HG02938 (cell line): ENCODE data around the gene USP33.
"Not testable (repeated sequence)": the region's sequence is repeated elsewhere in the genome, so short reads cannot be mapped to it uniquely, and the experiment has no call there.

ENCODE experiments used
- ATAC-seq: cut with Tn5 transposase; IDR thresholded peaks from one replicate; pipeline ENCODE4 v1.9.1; 2021; ENCODE audit warnings: mild to moderate bottlenecking, moderate library complexity; ENCODE audit not compliant: unreplicated experiment

USP33 gene

GRCh38 chr1:77759071-77760028 is at the start of gene USP33:
Gene USP33 (minus strand): TSS chr1:77759852. CDS start chr1:77741697, 18,155 bp downstream.
- peak; percentile 90 for ATAC-seq

DNA sequence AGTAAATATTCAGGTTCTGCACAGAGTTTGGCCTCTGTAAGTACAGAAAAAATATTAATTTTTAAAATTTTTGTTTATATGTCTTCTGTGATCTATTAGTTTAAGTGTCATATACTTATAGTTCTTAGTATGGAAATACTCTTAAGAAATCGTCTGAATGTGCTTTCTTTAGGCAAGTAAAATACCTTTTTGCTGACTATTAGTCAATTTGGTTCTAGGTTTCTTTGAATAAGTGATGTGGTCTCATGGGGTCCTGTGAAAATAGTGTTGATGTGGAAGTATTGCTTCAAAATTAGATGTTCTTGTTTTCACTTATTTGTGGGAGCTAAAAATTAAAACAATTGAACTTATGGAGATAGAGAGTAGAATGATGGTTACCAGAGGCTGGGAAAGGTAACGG is 43.7 kb upstream of the USP33 start:
- no peak for ATAC-seq

GRCh38 chr1:77802026-77802425 is 42.4 kb upstream of the USP33 start:
- no peak for ATAC-seq

GRCh38 chr1:77797991-77798390 is 38.3 kb upstream of the USP33 start:
- ATAC-seq: no peak

DNA sequence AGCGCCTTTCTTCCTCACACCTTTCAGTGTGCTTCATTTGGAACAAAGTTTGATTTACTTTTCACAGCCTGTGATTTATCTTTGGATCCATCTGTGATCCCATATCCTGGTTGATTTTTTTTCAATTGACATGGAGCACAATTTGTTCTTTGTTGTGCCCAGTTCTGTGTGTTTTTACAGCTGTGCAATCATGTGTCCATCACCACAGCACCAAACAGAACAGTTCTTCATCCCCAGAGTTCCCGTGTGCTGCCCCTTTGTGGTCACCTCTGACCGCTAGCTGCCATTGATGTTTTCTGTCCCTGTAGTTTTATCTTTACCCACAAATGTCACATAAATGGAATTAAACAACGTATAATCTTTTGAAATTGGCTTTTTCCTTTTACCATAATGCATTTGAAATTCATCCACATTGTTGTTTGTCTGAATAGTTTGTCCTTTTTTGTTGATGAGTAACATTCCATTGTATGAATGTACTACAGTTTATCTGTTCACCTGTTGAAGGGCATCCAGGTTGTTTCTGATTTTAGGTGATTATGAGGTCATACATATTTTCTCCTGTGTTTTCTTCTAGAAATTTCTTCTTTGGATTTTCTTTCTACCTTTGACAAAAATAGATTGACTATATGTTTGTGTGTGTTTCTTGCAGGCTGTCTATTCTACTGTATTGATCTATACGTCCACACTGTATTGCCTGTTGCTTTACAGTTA is 37.2 kb upstream of the USP33 start:
- no peak for ATAC-seq

DNA sequence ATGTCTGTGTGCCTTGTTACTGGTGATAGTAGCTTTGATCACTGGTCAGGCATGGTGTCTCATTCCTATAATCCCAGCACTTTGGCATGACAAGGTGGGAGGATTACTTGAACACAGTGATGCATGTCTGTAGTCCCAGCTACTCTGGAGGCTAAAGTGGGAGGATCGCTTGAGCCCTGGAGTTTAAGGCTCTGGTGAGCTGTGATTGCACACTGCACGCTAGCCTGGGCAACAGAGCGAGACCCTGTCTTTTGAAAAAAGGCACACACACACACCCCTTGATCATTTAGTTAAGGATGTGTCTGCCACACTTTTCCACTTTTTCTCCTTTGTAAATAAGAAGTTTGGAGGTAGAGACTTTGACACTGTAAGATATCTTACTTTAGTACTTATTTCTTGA is 34.9 kb upstream of the USP33 start:
- ATAC-seq: no peak

DNA sequence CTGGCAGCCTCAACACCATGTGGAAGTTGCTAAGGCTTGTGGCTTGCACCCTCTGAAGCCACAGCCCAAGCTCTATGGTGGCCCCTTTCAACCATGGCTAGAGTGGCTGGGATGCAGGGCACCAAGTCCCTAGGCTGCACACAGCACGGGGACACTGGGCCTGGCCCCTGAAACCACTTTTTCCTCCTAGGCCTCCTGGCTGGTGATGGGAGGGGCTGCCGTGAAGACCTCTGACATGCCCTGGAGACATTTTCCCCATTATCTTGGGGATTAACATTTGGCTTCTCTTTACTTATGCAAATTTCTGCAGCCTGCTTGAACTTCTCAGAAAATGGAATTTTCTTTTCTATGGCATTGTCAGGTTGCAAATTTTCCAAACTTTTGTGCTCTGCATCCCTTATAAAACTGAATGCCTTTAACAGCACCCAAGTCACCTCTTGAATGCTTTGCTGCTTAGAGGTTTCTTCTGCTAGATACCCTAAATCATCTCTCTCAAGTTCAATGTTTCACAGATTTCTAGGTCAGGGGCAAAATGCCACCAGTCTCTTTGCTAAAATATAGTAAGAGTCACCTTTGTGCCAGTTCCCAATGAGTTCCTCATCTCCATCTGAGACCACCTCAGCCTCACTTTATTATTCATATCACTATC is 26.6 kb upstream of the USP33 start:
- ATAC-seq: not testable (repeated sequence)

DNA sequence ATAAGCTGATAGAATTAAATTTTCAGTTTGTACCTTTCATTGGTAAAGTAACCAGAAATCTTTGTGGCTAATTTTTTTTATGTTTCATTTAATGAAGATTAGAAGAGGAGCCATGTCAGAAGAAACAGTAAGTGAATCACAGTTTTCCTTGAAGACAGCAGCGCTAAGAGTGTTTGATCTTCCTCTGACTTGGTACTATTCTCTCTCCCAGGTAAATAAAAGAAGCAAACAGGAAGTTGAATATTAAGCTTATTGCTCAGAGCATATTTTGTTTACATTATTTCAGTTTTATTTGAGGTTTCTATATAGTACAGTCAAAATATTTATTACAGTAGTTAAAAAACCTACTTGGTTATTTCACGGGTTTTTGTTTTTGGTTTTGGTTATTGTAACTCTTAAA is 23.5 kb upstream of the USP33 start:
- no peak for ATAC-seq

GRCh38 chr1:77781683-77782082 is 22.0 kb upstream of the USP33 start:
- no peak for ATAC-seq

GRCh38 chr1:77779529-77780281 is 20.1 kb upstream of the USP33 start, which contains the start of gene MIGA1:
Gene MIGA1 (plus strand): TSS chr1:77779649. CDS start chr1:77783253, 3,604 bp downstream.
- peak; percentile 84 for ATAC-seq

DNA sequence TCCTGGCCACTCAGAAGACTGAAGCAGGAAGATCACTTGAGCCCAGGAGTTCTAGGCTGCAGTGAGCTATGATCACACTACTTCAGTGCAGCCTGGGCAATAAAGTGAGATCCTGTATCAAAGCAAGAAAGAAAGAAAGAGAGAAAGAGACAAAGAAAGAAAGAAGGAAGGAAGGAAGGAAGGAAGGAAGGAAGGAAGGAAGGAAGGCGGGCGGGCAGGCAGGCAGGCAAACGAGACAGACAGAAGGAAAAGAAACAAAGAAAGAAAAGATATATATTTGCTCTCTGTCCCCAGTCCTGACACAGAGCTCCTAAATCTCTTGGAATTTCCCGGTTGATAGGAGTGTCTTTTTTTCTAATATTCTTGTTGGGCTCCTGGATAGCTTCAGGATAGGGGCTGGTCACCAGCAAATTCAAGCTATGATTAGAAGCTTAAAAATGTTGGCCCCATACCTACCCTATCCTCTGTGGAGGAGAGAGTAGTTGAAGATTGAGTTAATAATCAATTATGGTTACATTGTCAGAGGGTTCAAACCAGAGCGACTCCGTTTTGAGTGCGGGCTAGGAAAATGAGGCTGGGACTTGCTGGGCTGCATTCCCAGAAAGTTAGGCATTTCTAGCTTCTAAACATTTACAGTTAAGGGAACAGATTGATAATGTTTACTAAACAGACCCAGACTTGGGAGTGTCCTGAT is 16.5 kb upstream of the USP33 start:
- ATAC-seq: no peak

DNA sequence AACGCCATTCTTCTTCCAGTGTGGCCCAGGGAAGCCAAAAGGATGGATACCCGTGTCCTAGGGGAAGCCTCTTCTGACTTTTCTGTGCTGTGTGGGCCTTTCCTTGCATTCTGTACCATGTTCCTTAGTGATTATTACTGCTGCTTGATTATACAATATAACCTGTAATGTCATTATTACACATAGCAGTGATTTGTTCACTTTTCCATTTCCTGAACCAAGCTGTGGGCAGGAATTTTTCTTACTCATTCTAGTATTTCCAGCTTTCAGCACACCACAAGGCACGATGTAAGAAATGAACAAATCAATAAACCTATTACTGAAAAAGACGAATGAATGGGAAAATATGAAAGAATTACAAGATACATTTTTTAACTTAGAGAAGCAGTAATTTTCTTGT is 8.4 kb upstream of the USP33 start:
- ATAC-seq: no peak

- no peak for ATAC-seq
Observed at GRCh38 chr1:77762072-77762476, 2.4 kb upstream of the USP33 start.

DNA sequence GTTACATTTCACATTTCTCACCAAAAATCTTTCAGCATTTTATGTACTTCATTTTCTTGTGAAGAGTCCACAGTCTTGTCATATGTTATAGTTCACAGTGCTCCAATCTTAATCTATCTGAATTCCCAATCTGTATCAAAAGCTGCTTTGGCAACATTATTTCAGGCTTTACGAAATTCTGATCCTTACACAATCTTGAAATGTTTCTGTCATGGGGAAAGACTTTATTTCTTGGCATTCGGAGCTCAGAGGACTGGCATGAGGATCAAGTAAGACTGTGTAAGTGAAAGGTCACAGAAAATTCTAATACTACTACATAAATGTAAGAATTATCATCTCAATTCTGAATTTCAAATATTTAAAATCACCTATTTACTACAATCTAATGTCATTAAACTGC is 2.0 kb downstream of the USP33 start:
- ATAC-seq: no peak

DNA sequence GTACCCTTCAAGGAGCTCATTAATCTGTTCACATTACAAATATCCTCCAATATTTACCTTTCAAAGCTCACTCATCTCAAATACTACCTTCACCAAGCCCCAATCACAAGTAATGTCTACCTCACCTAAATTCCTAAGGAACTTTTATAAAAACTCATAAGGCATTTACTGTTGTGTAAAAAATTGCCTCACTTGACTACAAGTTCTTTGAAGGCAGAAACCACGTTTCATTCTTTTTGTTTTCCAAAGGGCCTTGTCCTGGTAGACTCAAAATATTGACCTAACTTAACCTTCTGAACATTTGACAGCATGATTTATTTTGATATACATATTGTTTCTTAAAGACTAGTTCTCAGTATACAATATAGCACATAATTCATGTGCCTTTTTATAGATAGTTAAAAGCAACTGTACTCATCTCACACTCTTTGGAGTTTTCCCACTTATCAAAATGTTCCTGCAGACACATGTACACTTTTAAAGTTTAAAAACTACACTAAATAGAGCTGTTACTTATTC is 2.5 kb downstream of the USP33 start:
- no peak for ATAC-seq

DNA sequence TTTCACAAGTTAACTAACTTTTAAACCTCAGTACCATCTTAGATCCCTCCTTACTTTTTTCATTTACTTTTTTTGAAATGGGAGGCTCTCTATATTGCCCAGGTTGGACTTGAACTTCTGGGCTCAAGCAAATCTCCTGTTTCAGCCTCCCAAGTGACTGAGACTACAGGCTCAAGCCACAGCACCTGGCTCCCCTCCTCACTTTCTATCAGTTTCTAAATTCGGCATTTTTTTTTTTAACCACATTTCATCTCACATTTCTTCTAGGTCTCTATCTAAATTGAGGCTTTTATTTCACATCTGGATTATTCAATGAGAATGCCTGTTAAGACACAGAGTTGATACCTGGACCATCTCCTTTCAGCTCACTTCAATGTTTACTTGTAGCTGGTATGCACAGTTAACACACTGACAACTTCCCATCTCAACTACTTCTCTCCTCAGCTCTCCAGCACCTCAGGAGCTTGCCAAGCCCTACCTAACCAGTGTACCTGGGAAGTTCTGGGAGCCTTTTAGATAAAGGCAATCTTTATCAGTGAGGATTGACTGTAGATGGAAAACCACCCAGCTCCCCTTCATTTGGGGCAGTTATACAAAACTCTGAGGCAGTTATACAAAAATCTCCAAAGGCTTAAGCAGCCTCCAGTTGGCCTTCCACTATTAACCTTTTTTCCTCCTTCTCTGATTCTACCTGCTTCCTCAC is 3.4 kb downstream of the USP33 start:
- ATAC-seq: no peak

DNA sequence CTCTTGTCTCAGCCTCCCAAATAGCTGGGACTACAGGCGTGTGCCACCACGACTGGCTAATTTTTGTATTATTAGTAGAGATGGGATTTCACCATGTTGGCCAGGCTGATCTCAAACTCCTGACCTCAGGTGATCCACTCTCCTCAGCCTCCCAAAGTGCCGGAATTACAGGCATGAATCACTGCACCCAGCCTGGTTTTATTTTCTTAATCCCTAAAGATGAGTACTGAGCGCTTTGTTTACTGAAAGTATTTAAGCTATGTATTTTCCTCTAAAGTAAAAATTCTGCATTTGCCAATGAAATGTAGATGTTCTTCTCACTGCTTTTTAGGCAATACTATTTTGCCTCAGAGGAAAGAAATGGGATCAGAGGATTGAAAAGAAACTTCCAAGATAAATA is 10.2 kb downstream of the USP33 start:
- not testable (repeated sequence) for ATAC-seq

GRCh38 chr1:77744576-77744975 is 15.1 kb downstream of the USP33 start:
- ATAC-seq: no peak

DNA sequence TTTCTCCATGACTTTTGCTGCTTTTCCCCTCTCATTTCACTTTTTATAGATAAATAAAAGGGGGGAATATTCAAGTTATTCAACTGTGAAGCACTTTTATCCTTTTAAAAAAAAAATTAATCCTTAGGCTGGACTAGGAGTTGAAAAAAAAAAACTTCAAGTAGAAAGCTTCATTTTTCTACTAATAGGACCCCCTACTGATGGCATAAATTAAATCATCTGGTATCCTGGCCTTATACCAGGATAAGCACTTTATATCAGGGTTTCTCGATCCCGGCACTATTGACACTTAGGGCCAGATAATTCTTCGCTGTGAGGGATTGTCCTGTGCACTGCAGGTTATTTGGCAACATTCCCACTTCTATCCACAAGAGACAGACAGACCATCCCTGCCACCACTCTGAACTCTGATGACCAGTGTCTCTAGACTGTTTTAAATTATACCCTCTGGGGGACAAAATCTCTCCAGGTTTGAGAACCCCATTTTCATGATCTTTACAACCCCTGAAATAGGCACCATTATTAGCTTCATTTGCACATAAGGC is 17.6 kb downstream of the USP33 start:
- no peak for ATAC-seq
